T-cell (primary cell): Measurements from ENCODE around the gene SHLD2. TPM values are rescaled to one million over a fixed set of nuclear protein-coding genes. Genes with fewer than 3 reads are reported as not detected.

Experiments
- ATAC-seq, 4 experiments: fragments of 200-7000 bp in 3 of 4; fragments of 150-1000 bp in 1 of 4; cut with Tn5 transposase; replicated peaks in 1 of 4; 1 replicate in 3 of 4; 2 replicates in 1 of 4; pipeline ENCODE4 v1.10.0; 2021; ENCODE audit warnings: moderate library complexity in 3 of 4, mild to moderate bottlenecking in 2 of 4, moderate number of reproducible peaks in 1 of 4
- CTCF ChIA-PET, 2 donors: fragments of 300-600 bp; sonication (Branson Sonifier 250); formaldehyde crosslinking; loops; one replicate each; lab custom pipeline; 2022; ENCODE audit warnings: antibody characterized with exemption in 2 of 2; lab: Charles Lee
- POLR2A ChIA-PET, 2 donors: fragments of 300-600 bp; sonication (Branson Sonifier 250); formaldehyde crosslinking; loops; one replicate each; lab custom pipeline; 2022; ENCODE audit warnings: antibody characterized with exemption in 2 of 2; lab: Charles Lee
- DNase-seq, 35 experiments: peaks; one replicate each; pipeline versions ENCODE4 v3.0.0 to v3.0.0-alpha.2; 2013 to 2023
- H3K27ac ChIP-seq: one replicate; pipeline ENCODE4 v1.5.1; 2013; ENCODE audit warnings: low read length
- H3K27me3 ChIP-seq, 2 experiments: replicated peaks in 1 of 2; 1 replicate in 1 of 2; 2 replicates in 1 of 2; pipeline versions ENCODE4 v1.6.1 to v1.7.0; 2013; ENCODE audit warnings: low read length in 1 of 2, mixed read lengths in 1 of 2; ENCODE audit not compliant: control insufficient read depth in 2 of 2, insufficient read depth in 2 of 2; ENCODE audit errors: extremely low read depth in 1 of 2
- H3K36me3 ChIP-seq, 2 donors: 1 replicate in 1 of 2; 2 replicates in 1 of 2; pipeline versions ENCODE4 v1.6.1 to v1.7.0; 2013; ENCODE audit warnings: low read length in 1 of 2; ENCODE audit not compliant: control insufficient read depth in 2 of 2, insufficient read depth in 1 of 2; ENCODE audit errors: extremely low read depth in 1 of 2
- H3K4me1 ChIP-seq, 2 experiments: 1 replicate in 1 of 2; 2 replicates in 1 of 2; pipeline versions ENCODE4 v1.6.1 to v1.7.0; 2013; ENCODE audit warnings: low read length in 2 of 2, mixed read lengths in 1 of 2; ENCODE audit not compliant: insufficient read depth in 2 of 2, control insufficient read depth in 1 of 2; ENCODE audit errors: extremely low read depth in 1 of 2
- H3K4me3 ChIP-seq, 2 donors: 1 replicate in 1 of 2; 2 replicates in 1 of 2; pipeline versions ENCODE4 v1.5.1 to v1.7.0; 2013; ENCODE audit warnings: mild to moderate bottlenecking in 2 of 2, low read length in 1 of 2, moderate library complexity in 1 of 2; ENCODE audit not compliant: control insufficient read depth in 1 of 2; ENCODE audit errors: extremely low read depth in 1 of 2
- H3K9me3 ChIP-seq: 2 replicates; pipeline ENCODE4 v1.7.0; 2013
- H3K27ac Mint-ChIP-seq, 2 donors: one replicate each; pipeline ENCODE4 v1.8.0; 2020 to 2021; ENCODE audit warnings: mild to moderate bottlenecking in 2 of 2, mixed read lengths in 2 of 2
- H3K27me3 Mint-ChIP-seq, 2 donors: one replicate each; pipeline ENCODE4 v1.8.0; 2021 to 2022; ENCODE audit warnings: mixed read lengths in 2 of 2
- H3K36me3 Mint-ChIP-seq: one replicate; pipeline ENCODE4 v1.8.0; 2021; ENCODE audit warnings: mixed read lengths
- H3K4me1 Mint-ChIP-seq, 3 donors: one replicate each; pipeline ENCODE4 v1.8.0; 2020 to 2022; ENCODE audit warnings: mixed read lengths in 3 of 3, mild to moderate bottlenecking in 1 of 3
- H3K4me3 Mint-ChIP-seq, 3 donors: one replicate each; pipeline ENCODE4 v1.8.0; 2020 to 2022; ENCODE audit warnings: mild to moderate bottlenecking in 3 of 3, mixed read lengths in 3 of 3, moderate library complexity in 3 of 3
- H3K9me3 Mint-ChIP-seq, 3 donors: one replicate each; pipeline ENCODE4 v1.8.0; 2020 to 2022; ENCODE audit warnings: mixed read lengths in 3 of 3
- WGBS: methylation state at CpG from one replicate; pipeline ENCODE4 v1.1.5; 2013; ENCODE audit warnings: missing lambda C conversion rate; ENCODE audit not compliant: insufficient coverage; 5-methylcytosine and 5-hydroxymethylcytosine counted together
- total RNA-seq, 35 experiments: library from RNA in 6 of 35; stranded (reverse) in 6 of 35; fragments of 120-200 nt in 1 of 35; gene quantifications; one replicate each; pipeline versions ENCODE4 v1.2.1 to v1.2.4 and lab custom pipeline; 2013 to 2026

SHLD2 gene
- total RNA-seq, 5 donors from 2014 or later (not counting 1 experiment from before 2014, with no cell fraction given), result 20.9 to 29.3 (median 22.1) TPM

DNA sequence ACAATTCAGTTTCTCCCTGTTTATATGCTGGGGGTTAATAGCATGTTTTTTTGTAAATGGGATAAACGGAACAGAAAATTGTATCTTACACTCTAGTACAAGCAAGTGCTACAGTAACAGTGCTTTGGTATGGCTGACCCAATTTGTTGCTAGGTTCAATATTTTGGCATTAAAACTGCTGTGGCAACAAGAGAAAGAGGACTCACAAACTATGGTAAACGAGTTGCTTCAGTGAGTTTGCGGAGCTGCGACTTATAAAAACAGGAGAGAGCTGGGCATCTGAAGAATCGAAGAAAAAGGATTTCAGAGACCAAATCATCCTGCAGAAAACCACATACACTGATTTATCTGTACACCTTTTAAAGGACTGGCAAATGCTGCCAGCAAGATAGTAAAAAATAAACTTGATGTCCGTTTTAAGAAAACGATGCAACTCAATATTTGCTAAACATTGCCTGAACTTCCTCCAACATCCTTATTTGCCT, 2.6 kb upstream of the SHLD2 start:
- no peak for ATAC-seq
- H3K4me1 Mint-ChIP-seq, result peaks cover 68 to 80% (median 74%) of the 10 kb centered on the region in 3 donors
- ChIA-PET POLR2A (interaction anchor here in 1 of 2 donors (1.0 to 1.8 kb wide), 2 partner anchors 8 to 15 kb away, joined by 4 to 10 read pairs; no protein-coding TSS in a partner anchor), CTCF (interaction anchor here (1.0 to 1.1 kb wide), 2 partner anchors 8 to 153 kb away, joined by 4 to 5 read pairs; no protein-coding TSS in a partner anchor)
- peaks cover 16 to 30% of the 10 kb centered on the region in 2 experiments for H3K4me1 ChIP-seq
- peak in 3 of 35 experiments; percentile 10 to 47 (median 20) for DNase-seq
- H3K36me3 Mint-ChIP-seq, result peaks cover 25% of the 10 kb centered on the region
- H3K27ac ChIP-seq, result peak overlapping the region; percentile 67
- no peaks in the 10 kb centered on the region for H3K27me3 Mint-ChIP-seq
- no peaks in the 10 kb centered on the region for H3K27me3 ChIP-seq
- H3K4me3 ChIP-seq, result peak overlapping the region in 1 of 2 donors; percentile 70
- H3K4me3 Mint-ChIP-seq, result peak overlapping the region; percentile 85 to 91 (median 90)
- 47% methylated on average over 3 of the region's 7 CpGs for WGBS
- H3K9me3 ChIP-seq, result no peaks in the 10 kb centered on the region
- peak overlapping the region; percentile 89 to 91 for H3K27ac Mint-ChIP-seq
- H3K9me3 Mint-ChIP-seq, result no peaks in the 10 kb centered on the region
- H3K36me3 ChIP-seq, result no peaks in the 10 kb centered on the region

DNA sequence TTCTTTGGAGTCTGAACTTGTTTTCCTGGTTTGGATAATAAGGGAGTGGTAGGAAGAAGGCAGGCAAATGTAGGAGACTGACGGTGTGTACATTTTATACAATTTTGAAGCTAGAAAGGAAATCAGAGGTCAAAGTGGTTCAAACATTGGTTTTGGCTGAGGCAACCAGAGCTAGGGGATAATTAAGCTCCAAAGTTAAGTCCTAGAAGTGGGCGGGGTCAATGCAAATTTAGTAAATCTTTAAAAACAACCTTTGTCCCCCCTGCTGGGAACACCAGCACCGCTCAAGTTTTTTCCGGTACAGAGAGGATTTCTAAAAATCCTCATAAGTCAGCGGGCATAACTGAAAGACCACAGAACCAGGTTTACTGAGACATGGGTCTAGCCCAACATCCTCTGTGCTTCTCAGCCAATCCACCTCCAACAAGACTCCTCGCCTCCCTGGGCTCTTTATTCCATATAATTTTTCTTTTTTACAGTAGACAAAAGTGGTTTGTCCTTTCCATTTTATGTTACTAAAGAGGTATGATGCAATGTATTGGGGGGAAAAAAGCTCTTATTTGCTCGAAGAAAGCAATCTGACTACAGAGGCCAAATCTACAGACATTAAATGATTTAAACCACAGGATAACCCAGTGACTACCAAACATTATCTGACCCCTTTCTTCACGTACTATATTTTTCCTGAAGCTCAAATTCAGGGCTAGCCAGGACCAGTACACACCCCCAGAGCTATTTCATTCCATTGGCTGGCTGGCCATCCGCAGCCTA, 2.0 kb upstream of the SHLD2 start:
- no peaks in the 10 kb centered on the region for H3K36me3 ChIP-seq
- Mint-ChIP-seq H3K36me3 (peaks cover 22% of the 10 kb centered on the region), H3K4me1 (peaks cover 62 to 76% (median 70%) of the 10 kb centered on the region in 3 donors), H3K27ac (peak overlapping the region; percentile 89 to 91), H3K9me3 (no peaks in the 10 kb centered on the region), H3K4me3 (peak overlapping the region; percentile 85 to 91 (median 90)), H3K27me3 (no peaks in the 10 kb centered on the region)
- no peaks in the 10 kb centered on the region for H3K9me3 ChIP-seq
- peak overlapping the region; percentile 46 to 70 for H3K4me3 ChIP-seq
- WGBS, result 9% methylated on average over 6 of the region's 9 CpGs
- ATAC-seq (no peak), DNase-seq (peak in 8 of 35 experiments; percentile 3 to 55 (median 11))
- ChIA-PET POLR2A (interaction anchor here (0.6 to 1.8 kb wide), 4 partner anchors 9 to 1595 kb away, joined by 3 to 10 read pairs (median 4); no protein-coding TSS in a partner anchor), CTCF (interaction anchor here in 1 of 2 donors (1.0 kb wide), 1 partner anchor 8 kb away, joined by 4 read pairs; no protein-coding TSS in a partner anchor)
- H3K27me3 ChIP-seq, result no peaks in the 10 kb centered on the region
- H3K27ac ChIP-seq, result peak overlapping the region; percentile 67
- H3K4me1 ChIP-seq, result peaks cover 16 to 30% of the 10 kb centered on the region in 2 experiments

DNA sequence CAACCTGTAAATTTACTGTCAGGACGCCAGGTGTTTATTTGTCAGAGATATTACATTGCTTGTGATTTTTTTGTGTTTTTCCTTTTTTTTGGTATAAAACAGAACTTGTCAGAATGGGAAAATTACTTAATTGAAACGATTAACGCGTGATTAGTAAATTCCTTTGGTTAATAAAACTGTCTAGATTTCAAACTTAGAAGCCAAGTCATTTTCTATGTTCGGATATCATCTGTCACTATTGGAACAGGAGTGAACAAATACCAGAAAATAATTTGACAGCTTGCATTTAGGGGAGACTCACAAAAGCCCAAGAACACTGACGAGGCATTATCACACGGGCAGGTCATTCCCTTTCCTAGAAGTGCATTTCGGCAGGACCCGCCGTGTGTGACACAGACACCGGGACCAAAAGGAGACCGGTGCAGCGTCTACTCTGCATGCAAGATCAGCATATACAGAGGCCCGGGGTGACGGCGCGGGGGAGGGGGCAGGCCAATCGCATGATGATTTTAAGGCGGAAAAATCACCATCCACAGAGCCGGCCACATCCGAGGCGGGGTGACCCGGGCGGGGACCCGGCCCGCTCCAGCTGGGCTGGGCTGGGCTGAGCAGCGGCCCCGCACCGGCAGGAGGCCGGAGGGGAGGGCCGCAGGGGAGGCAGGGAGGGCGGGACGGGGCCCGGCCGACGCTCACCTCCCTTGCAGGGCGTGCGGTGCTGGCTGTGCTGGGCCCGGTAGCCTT, 1.2 kb upstream of the SHLD2 start:
- ChIA-PET POLR2A (interaction anchor here (0.7 to 1.8 kb wide), 2 partner anchors 10 to 1594 kb away, joined by 3 to 10 read pairs; no protein-coding TSS in a partner anchor), CTCF (interaction anchor here in 1 of 2 donors (0.6 kb wide), 1 partner anchor 393 kb away, joined by 3 read pairs; no protein-coding TSS in a partner anchor)
- Mint-ChIP-seq H3K27ac (peak overlapping the region; percentile 89 to 91), H3K27me3 (no peaks in the 10 kb centered on the region), H3K36me3 (peaks cover 18% of the 10 kb centered on the region), H3K4me3 (peak overlapping the region; percentile 85 to 91 (median 90)), H3K4me1 (peaks cover 54 to 70% (median 64%) of the 10 kb centered on the region in 3 donors), H3K9me3 (no peaks in the 10 kb centered on the region)
- Histone ChIP-seq H3K27ac (peak overlapping the region; percentile 86), H3K9me3 (no peaks in the 10 kb centered on the region), H3K4me3 (peak overlapping the region; percentile 46 to 70), H3K36me3 (peaks cover 0 to 2% of the 10 kb centered on the region in 2 donors), H3K27me3 (no peaks in the 10 kb centered on the region), H3K4me1 (peaks cover 16 to 32% of the 10 kb centered on the region in 2 experiments)
- peak; percentile 2 to 6 (median 5) for ATAC-seq
- DNase-seq, result peak; percentile 9 to 66 (median 44)
- 0% methylated on average over 25 of the region's 39 CpGs for WGBS

DNA sequence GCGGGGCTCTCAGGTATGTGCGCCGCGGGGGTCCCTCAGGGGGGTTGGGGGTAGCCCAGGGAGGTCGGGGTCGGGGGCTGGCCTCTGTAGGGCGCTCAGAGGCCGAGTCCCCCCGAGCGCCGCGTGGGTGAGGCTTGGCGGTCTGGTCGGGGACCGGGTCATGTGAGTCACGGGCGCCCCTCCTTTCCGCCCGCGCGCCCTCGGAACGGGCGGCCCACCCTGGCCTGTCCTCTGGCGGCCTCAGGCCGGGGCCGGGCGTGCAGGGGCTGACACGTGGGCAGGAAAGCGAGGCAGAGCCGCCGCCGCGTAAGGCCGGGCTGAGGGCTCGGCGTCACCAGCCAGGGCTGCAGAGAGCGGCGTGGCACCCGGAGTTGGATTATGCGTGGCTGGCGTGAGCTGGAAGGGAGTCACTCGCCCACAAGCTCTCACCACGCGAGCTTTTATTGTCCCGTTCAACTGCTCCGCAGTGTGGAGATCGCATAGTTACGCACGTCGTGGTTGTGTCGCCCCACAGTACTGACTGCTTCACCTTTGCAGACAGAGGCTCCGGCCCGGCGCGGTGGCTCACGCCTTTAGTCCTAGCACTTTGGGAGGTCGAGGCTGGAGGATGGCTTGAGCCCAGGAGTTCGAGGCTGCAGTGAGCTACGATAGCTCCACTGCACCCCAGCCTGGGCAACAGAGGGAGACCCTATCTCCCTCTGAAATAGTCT, 385 bp downstream of the SHLD2 start:
- peaks cover 41 to 63% (median 55%) of the 10 kb centered on the region in 3 donors for H3K4me1 Mint-ChIP-seq
- H3K4me1 ChIP-seq, result peaks cover 16 to 33% of the 10 kb centered on the region in 2 experiments
- peak; percentile 59 to 86 (median 79) for DNase-seq
- H3K27me3 ChIP-seq, result no peaks in the 10 kb centered on the region
- peak overlapping the region; percentile 58 for H3K27ac ChIP-seq
- no peaks in the 10 kb centered on the region for H3K9me3 Mint-ChIP-seq
- ChIA-PET POLR2A (interaction anchor here in 1 of 2 donors (1.0 kb wide), 3 partner anchors 8 to 12 kb away, joined by 3 to 8 read pairs (median 4); no protein-coding TSS in a partner anchor), CTCF (interaction anchor here in 1 of 2 donors (0.6 to 1.0 kb wide), 2 partner anchors 11 to 13 kb away, joined by 3 to 4 read pairs; no protein-coding TSS in a partner anchor)
- peak overlapping the region; percentile 85 to 89 for H3K27ac Mint-ChIP-seq
- peaks cover 12% of the 10 kb centered on the region for H3K36me3 Mint-ChIP-seq
- peaks cover 0 to 8% of the 10 kb centered on the region in 2 donors for H3K36me3 ChIP-seq
- H3K4me3 Mint-ChIP-seq, result peak overlapping the region; percentile 84 to 86 (median 85)
- no peaks in the 10 kb centered on the region for H3K9me3 ChIP-seq
- no peaks in the 10 kb centered on the region for H3K27me3 Mint-ChIP-seq
- WGBS, result under 1% methylated on average over 57 of the region's 60 CpGs
- ATAC-seq, result peak; percentile 58 to 68 (median 64)
- H3K4me3 ChIP-seq, result peak overlapping the region; percentile 58 to 68

DNA sequence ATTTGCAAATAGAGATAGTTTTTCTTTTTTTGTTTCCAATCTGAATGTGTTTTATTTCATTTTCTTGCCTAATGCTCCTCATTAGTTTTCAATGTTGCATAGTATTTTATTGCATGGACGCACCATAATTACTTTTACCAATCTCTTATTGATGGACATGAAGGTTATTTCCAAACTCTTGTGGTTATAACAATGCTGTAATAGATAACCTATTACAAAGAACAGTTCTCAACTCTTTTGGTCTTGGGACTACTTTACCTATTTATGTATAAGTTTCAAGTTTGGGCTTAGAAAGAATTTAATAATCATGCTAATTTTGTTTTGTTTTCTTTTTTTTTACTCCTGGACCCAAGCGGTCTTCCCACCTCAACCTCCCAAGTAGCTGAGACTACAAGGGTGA, 7.0 kb downstream of the SHLD2 start:
- peaks cover 38% of the 10 kb centered on the region for H3K36me3 Mint-ChIP-seq

More for the DNA sequence above, 7.0 kb downstream of the SHLD2 start:
- H3K27ac ChIP-seq, result no peak overlapping the region
- ChIA-PET POLR2A (no interaction called here), CTCF (no interaction called here)
- Mint-ChIP-seq H3K4me1 (peaks cover 6 to 26% (median 19%) of the 10 kb centered on the region in 3 donors), H3K9me3 (no peaks in the 10 kb centered on the region), H3K27me3 (no peaks in the 10 kb centered on the region), H3K4me3 (no peak overlapping the region), H3K27ac (no peak overlapping the region)
- peaks cover 0 to 30% of the 10 kb centered on the region in 2 donors for H3K36me3 ChIP-seq
- H3K27me3 ChIP-seq, result no peaks in the 10 kb centered on the region
- no peak overlapping the region for H3K4me3 ChIP-seq
- DNase-seq (no peak), ATAC-seq (no peak)
- H3K4me1 ChIP-seq, result peaks cover 0 to 7% of the 10 kb centered on the region in 2 experiments
- no peaks in the 10 kb centered on the region for H3K9me3 ChIP-seq
- no CpG with 5 or more reads among the region's 2 CpGs for WGBS
